ENCODE results near the gene DGKB. TPM values are rescaled to one million over a fixed set of nuclear protein-coding genes. Genes with fewer than 3 reads are reported as not detected.

Gene DGKB
- total RNA-seq, 1 experiment from 2014 or later, result not detected

DNA sequence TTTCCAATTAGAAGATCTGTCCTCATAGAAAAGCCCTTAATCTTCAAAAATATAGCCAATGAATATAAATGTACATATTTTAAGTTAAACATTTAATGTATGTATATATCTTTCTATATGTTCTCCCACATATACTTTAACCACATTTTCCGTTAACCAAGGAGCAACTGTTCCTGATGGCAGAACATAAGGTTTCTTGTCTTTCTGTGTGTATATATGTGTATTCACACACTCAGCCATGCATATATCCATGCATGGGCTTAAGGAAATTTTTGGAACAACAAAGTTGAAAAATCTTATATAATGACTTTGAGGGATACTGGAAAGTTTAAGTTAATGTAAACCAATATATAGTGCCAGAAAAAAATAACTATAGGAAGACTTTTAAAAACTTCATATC is 274.0 kb downstream of the DGKB start:
- DNase-seq (ENCODE audit: low read depth, low spot score) (no peak), ATAC-seq (no peak)
- Histone ChIP-seq H3K27ac (ENCODE audit: low read length) (no peak overlapping the region), H3K36me3 (ENCODE audit: control insufficient read depth, insufficient read depth, low read length) (no peaks in the 10 kb centered on the region), H3K27me3 (ENCODE audit: control insufficient read depth, insufficient read depth, low read length) (no peaks in the 10 kb centered on the region), H3K4me3 (ENCODE audit: low read depth in 2 of 2, low read length in 2 of 2) (no peak overlapping the region), H3K9me3 (ENCODE audit: control insufficient read depth, insufficient read depth, low read depth, low read length) (no peaks in the 10 kb centered on the region; the same call in 1 of the 2 replicates), H3K4me1 (ENCODE audit: control insufficient read depth, insufficient read depth, low read length) (no peaks in the 10 kb centered on the region)
- POLR2A ChIA-PET, result no interaction called here
- TF ChIP-seq, protein P1, sequence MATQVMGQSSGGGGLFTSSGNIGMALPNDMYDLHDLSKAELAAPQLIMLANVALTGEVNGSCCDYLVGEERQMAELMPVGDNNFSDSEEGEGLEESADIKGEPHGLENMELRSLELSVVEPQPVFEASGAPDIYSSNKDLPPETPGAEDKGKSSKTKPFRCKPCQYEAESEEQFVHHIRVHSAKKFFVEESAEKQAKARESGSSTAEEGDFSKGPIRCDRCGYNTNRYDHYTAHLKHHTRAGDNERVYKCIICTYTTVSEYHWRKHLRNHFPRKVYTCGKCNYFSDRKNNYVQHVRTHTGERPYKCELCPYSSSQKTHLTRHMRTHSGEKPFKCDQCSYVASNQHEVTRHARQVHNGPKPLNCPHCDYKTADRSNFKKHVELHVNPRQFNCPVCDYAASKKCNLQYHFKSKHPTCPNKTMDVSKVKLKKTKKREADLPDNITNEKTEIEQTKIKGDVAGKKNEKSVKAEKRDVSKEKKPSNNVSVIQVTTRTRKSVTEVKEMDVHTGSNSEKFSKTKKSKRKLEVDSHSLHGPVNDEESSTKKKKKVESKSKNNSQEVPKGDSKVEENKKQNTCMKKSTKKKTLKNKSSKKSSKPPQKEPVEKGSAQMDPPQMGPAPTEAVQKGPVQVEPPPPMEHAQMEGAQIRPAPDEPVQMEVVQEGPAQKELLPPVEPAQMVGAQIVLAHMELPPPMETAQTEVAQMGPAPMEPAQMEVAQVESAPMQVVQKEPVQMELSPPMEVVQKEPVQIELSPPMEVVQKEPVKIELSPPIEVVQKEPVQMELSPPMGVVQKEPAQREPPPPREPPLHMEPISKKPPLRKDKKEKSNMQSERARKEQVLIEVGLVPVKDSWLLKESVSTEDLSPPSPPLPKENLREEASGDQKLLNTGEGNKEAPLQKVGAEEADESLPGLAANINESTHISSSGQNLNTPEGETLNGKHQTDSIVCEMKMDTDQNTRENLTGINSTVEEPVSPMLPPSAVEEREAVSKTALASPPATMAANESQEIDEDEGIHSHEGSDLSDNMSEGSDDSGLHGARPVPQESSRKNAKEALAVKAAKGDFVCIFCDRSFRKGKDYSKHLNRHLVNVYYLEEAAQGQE (IDR thresholded peaks at IDR 0.05; ENCODE audit: insufficient read depth in 1 of 2, low read depth in 2 of 2, low read length in 1 of 2), result no peak
- TF ChIP-seq SIN3A (IDR thresholded peaks at IDR 0.05; ENCODE audit: borderline replicate concordance, insufficient read depth, low read depth, low read length), result no peak
- no peak for TF ChIP-seq POLR2AphosphoS5 (IDR thresholded peaks at IDR 0.05; ENCODE audit: low read depth, low read length)
- TF ChIP-seq, protein P2, sequence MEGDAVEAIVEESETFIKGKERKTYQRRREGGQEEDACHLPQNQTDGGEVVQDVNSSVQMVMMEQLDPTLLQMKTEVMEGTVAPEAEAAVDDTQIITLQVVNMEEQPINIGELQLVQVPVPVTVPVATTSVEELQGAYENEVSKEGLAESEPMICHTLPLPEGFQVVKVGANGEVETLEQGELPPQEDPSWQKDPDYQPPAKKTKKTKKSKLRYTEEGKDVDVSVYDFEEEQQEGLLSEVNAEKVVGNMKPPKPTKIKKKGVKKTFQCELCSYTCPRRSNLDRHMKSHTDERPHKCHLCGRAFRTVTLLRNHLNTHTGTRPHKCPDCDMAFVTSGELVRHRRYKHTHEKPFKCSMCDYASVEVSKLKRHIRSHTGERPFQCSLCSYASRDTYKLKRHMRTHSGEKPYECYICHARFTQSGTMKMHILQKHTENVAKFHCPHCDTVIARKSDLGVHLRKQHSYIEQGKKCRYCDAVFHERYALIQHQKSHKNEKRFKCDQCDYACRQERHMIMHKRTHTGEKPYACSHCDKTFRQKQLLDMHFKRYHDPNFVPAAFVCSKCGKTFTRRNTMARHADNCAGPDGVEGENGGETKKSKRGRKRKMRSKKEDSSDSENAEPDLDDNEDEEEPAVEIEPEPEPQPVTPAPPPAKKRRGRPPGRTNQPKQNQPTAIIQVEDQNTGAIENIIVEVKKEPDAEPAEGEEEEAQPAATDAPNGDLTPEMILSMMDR (IDR thresholded peaks at IDR 0.05), result no peak
- TF ChIP-seq TCF7L2 (IDR thresholded peaks at IDR 0.05; ENCODE audit: low read depth, low read length), result no peak
- in situ Hi-C loops (cut with HindIII; ENCODE audit: low pct_unique_long_range_greater_than_20kb, low sequenced_read_pairs) (no loop called here), intact Hi-C loops (cut with micrococcal nuclease; ENCODE audit: unreplicated experiment) (no loop called here)
- BruUV-seq (replicated peaks), result no TSS peak
- CTCF ChIA-PET, result no interaction called here

DNA sequence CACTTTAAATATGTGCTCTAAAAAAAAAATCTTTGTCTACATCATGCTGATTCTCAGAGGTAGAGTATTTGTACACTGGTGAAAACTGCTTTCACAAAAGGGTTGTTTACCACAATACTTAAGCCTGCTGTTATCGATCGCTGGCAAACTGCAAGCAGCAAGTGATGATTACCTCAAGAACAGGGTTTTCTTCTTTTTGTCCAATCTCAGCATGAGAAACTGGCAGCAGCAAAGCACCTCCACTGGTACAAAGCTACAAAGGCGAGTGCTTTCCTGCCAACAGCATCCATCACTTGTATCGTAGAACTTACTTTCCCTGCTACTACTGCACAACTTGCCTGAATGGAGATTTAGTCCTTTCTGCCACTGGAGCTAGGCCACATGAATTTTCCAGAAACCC is 276.5 kb downstream of the DGKB start:
- ATAC-seq, result no peak
- TF ChIP-seq, protein P2 (IDR thresholded peaks at IDR 0.05), result no peak
- TF ChIP-seq, protein P1 (IDR thresholded peaks at IDR 0.05; ENCODE audit: insufficient read depth in 1 of 2, low read depth in 2 of 2, low read length in 1 of 2), result no peak
- TF ChIP-seq TCF7L2 (IDR thresholded peaks at IDR 0.05; ENCODE audit: low read depth, low read length) (no peak), SIN3A (IDR thresholded peaks at IDR 0.05; ENCODE audit: borderline replicate concordance, insufficient read depth, low read depth, low read length) (no peak), POLR2AphosphoS5 (IDR thresholded peaks at IDR 0.05; ENCODE audit: low read depth, low read length) (no peak)
- CTCF ChIA-PET, result no interaction called here
- Histone ChIP-seq H3K27ac (ENCODE audit: low read length) (no peak overlapping the region), H3K36me3 (ENCODE audit: control insufficient read depth, insufficient read depth, low read length) (no peaks in the 10 kb centered on the region), H3K4me1 (ENCODE audit: control insufficient read depth, insufficient read depth, low read length) (no peaks in the 10 kb centered on the region), H3K9me3 (ENCODE audit: control insufficient read depth, insufficient read depth, low read depth, low read length) (no peaks in the 10 kb centered on the region; the same call in 1 of the 2 replicates), H3K27me3 (ENCODE audit: control insufficient read depth, insufficient read depth, low read length) (no peaks in the 10 kb centered on the region), H3K4me3 (ENCODE audit: low read depth in 2 of 2, low read length in 2 of 2) (no peak overlapping the region)
- no TSS peak for BruUV-seq (replicated peaks)
- DNase-seq (ENCODE audit: low read depth, low spot score), result no peak
- in situ Hi-C loops (cut with HindIII; ENCODE audit: low pct_unique_long_range_greater_than_20kb, low sequenced_read_pairs), result no loop called here
- POLR2A ChIA-PET, result no interaction called here
- intact Hi-C loops (cut with micrococcal nuclease; ENCODE audit: unreplicated experiment), result no loop called here
